Measurements from ENCODE around the gene GRIN1. TPM values are rescaled to one million over a fixed set of nuclear protein-coding genes. Genes with fewer than 3 reads are reported as not detected.

GRIN1 gene
- total RNA-seq, 1 experiment from 2014 or later, result 0.52 TPM

GRCh38 chr9:137176302-137177182 is 37.6 kb downstream of the GRIN1 start:
- H3K27me3 ChIP-seq (replicated peaks; ENCODE audit: insufficient read depth, low read depth, low read length, poor library complexity), result no peaks in the 10 kb centered on the region
- H3K9me3 ChIP-seq (ENCODE audit: low read depth, low read length, poor library complexity, severe bottlenecking), result no peaks in the 10 kb centered on the region
- no peaks in the 10 kb centered on the region for H3K36me3 ChIP-seq (ENCODE audit: insufficient read depth, low read length, poor library complexity, severe bottlenecking)
- intact Hi-C loops (cut with micrococcal nuclease; ENCODE audit: unreplicated experiment), result no loop called here
- TF ChIP-seq CTCF (conservative IDR thresholded peaks at IDR 0.05; ENCODE audit: low read depth, low read length) (peak; percentile 70), EZH2 (IDR thresholded peaks at IDR 0.05; ENCODE audit: borderline replicate concordance, low read depth, low read length, poor library complexity, severe bottlenecking) (no peak)
- peak; percentile 53 for DNase-seq (ENCODE audit: low spot score)
- ChIA-PET CTCF (interaction anchor here (0.6 to 1.6 kb wide), 3 partner anchors 47 to 60 kb away, joined by 3 to 6 read pairs (median 4); partner anchors contain the start of gene CYSRT1), POLR2A (ENCODE audit: low non-redundant PET) (no interaction called here)
- BruUV-seq (replicated peaks), result no TSS peak
- peaks cover 3% of the 10 kb centered on the region for H3K4me1 ChIP-seq (ENCODE audit: insufficient read depth, low read length, poor library complexity, severe bottlenecking)
- H3K4me3 ChIP-seq (ENCODE audit: low read depth, low read length, poor library complexity, severe bottlenecking), result no peak overlapping the region
- H3K27ac ChIP-seq (ENCODE audit: low read depth, low read length, poor library complexity, severe bottlenecking), result no peak overlapping the region

- TF ChIP-seq EZH2 (IDR thresholded peaks at IDR 0.05; ENCODE audit: borderline replicate concordance, low read depth, low read length, poor library complexity, severe bottlenecking) (no peak), CTCF (conservative IDR thresholded peaks at IDR 0.05; ENCODE audit: low read depth, low read length) (no peak)
- peaks cover 3% of the 10 kb centered on the region for H3K36me3 ChIP-seq (ENCODE audit: insufficient read depth, low read length, poor library complexity, severe bottlenecking)
- H3K4me3 ChIP-seq (ENCODE audit: low read depth, low read length, poor library complexity, severe bottlenecking), result no peak overlapping the region
- no peak for DNase-seq (ENCODE audit: low spot score)
- intact Hi-C loops (cut with micrococcal nuclease; ENCODE audit: unreplicated experiment), result no loop called here
- no peaks in the 10 kb centered on the region for H3K9me3 ChIP-seq (ENCODE audit: low read depth, low read length, poor library complexity, severe bottlenecking)
- no peaks in the 10 kb centered on the region for H3K27me3 ChIP-seq (replicated peaks; ENCODE audit: insufficient read depth, low read depth, low read length, poor library complexity)
- peaks cover 3% of the 10 kb centered on the region for H3K4me1 ChIP-seq (ENCODE audit: insufficient read depth, low read length, poor library complexity, severe bottlenecking)
- ChIA-PET POLR2A (ENCODE audit: low non-redundant PET) (no interaction called here), CTCF (no interaction called here)
- BruUV-seq (replicated peaks), result no TSS peak
- no peak overlapping the region for H3K27ac ChIP-seq (ENCODE audit: low read depth, low read length, poor library complexity, severe bottlenecking)
Observed at GRCh38 chr9:137178201-137178938, 39.4 kb downstream of the GRIN1 start.

GRCh38 chr9:137178939-137179630 is 40.1 kb downstream of the GRIN1 start:
- ChIA-PET POLR2A (ENCODE audit: low non-redundant PET) (no interaction called here), CTCF (no interaction called here)
- no peak for DNase-seq (ENCODE audit: low spot score)
- TF ChIP-seq EZH2 (IDR thresholded peaks at IDR 0.05; ENCODE audit: borderline replicate concordance, low read depth, low read length, poor library complexity, severe bottlenecking), result no peak
- TF ChIP-seq CTCF (conservative IDR thresholded peaks at IDR 0.05; ENCODE audit: low read depth, low read length), result no peak
- BruUV-seq (replicated peaks), result no TSS peak
- H3K27ac ChIP-seq (ENCODE audit: low read depth, low read length, poor library complexity, severe bottlenecking), result no peak overlapping the region
- intact Hi-C loops (cut with micrococcal nuclease; ENCODE audit: unreplicated experiment), result no loop called here
- H3K9me3 ChIP-seq (ENCODE audit: low read depth, low read length, poor library complexity, severe bottlenecking), result no peaks in the 10 kb centered on the region
- peaks cover 7% of the 10 kb centered on the region for H3K36me3 ChIP-seq (ENCODE audit: insufficient read depth, low read length, poor library complexity, severe bottlenecking)
- no peak overlapping the region for H3K4me3 ChIP-seq (ENCODE audit: low read depth, low read length, poor library complexity, severe bottlenecking)
- H3K4me1 ChIP-seq (ENCODE audit: insufficient read depth, low read length, poor library complexity, severe bottlenecking), result peaks cover 3% of the 10 kb centered on the region
- no peaks in the 10 kb centered on the region for H3K27me3 ChIP-seq (replicated peaks; ENCODE audit: insufficient read depth, low read depth, low read length, poor library complexity)

All from A673 (cell line).